ENCODE measurements around the gene MELTF.

MELTF gene

GRCh38 chr3:196979545-196979944, 50.1 kb downstream of the MELTF start:
- Histone ChIP-seq H2AFZ (ENCODE audit: low read depth, low read length) (no peak overlapping the region), H3K36me3 (ENCODE audit: control insufficient read depth in 1 of 2, insufficient read depth in 2 of 2, low read depth in 1 of 2, low read length in 2 of 2) (no peaks in the 10 kb centered on the region), H3K27ac (ENCODE audit: low read length, poor library complexity, severe bottlenecking) (no peak overlapping the region), H3K4ac (ENCODE audit: low read depth in 1 of 2, low read length in 2 of 2) (no peak overlapping the region), H4K91ac (ENCODE audit: low read length) (no peak overlapping the region), H3K27me3 (ENCODE audit: control insufficient read depth in 1 of 2, insufficient read depth in 1 of 2, low read length in 2 of 2) (no peaks in the 10 kb centered on the region), H3K18ac (ENCODE audit: low read depth in 1 of 2, low read length in 2 of 2) (no peak overlapping the region), H3K4me2 (ENCODE audit: low read length, poor library complexity, severe bottlenecking) (no peak overlapping the region), H3K4me1 (ENCODE audit: control insufficient read depth, insufficient read depth, low read depth, low read length) (peaks cover 2% of the 10 kb centered on the region), H3K14ac (ENCODE audit: low read length in 2 of 2) (no peak overlapping the region), H3K79me1 (replicated peaks; ENCODE audit: low read length, poor library complexity, severe bottlenecking) (no peaks in the 10 kb centered on the region), H3K9me3 (ENCODE audit: control insufficient read depth, low read length) (peaks cover 6% of the 10 kb centered on the region), H2BK120ac (ENCODE audit: low read depth, low read length) (no peak overlapping the region), H2AK5ac (ENCODE audit: low read length, severe bottlenecking) (no peak overlapping the region), H3K9ac (ENCODE audit: low read length) (peak overlapping the region; percentile 51), H2BK5ac (ENCODE audit: low read depth, low read length, poor library complexity, severe bottlenecking) (no peak overlapping the region), H3K23ac (ENCODE audit: low read length in 2 of 2) (no peak overlapping the region), H4K8ac (ENCODE audit: low read length) (no peak overlapping the region), H2BK15ac (ENCODE audit: low read depth, poor library complexity, severe bottlenecking) (no peak overlapping the region), H2BK12ac (ENCODE audit: low read length in 2 of 2) (no peak overlapping the region), H3K4me3 (ENCODE audit: insufficient read depth in 1 of 2, low read depth in 1 of 2, low read length in 2 of 2) (peak overlapping the region in 1 of 2 experiments; percentile 44)
- DNase-seq, result peak; percentile 71
- 85% methylated on average over 10 of the region's 10 CpGs for WGBS

GRCh38 chr3:196976941-196977340, 52.7 kb downstream of the MELTF start:
- Histone ChIP-seq H3K4me2 (ENCODE audit: low read length, poor library complexity, severe bottlenecking) (no peak overlapping the region), H2BK5ac (ENCODE audit: low read depth, low read length, poor library complexity, severe bottlenecking) (no peak overlapping the region), H4K91ac (ENCODE audit: low read length) (no peak overlapping the region), H3K36me3 (ENCODE audit: control insufficient read depth in 1 of 2, insufficient read depth in 2 of 2, low read depth in 1 of 2, low read length in 2 of 2) (no peaks in the 10 kb centered on the region), H2AK5ac (ENCODE audit: low read length, severe bottlenecking) (no peak overlapping the region), H3K4me1 (ENCODE audit: control insufficient read depth, insufficient read depth, low read depth, low read length) (peaks cover 2% of the 10 kb centered on the region), H3K9me3 (ENCODE audit: control insufficient read depth, low read length) (no peaks in the 10 kb centered on the region), H2AFZ (ENCODE audit: low read depth, low read length) (no peak overlapping the region), H3K9ac (ENCODE audit: low read length) (no peak overlapping the region), H2BK15ac (ENCODE audit: low read depth, poor library complexity, severe bottlenecking) (no peak overlapping the region), H2BK120ac (ENCODE audit: low read depth, low read length) (no peak overlapping the region), H3K4ac (ENCODE audit: low read depth in 1 of 2, low read length in 2 of 2) (no peak overlapping the region), H4K8ac (ENCODE audit: low read length) (no peak overlapping the region), H2BK12ac (ENCODE audit: low read length in 2 of 2) (no peak overlapping the region), H3K27ac (ENCODE audit: low read length, poor library complexity, severe bottlenecking) (no peak overlapping the region), H3K79me1 (replicated peaks; ENCODE audit: low read length, poor library complexity, severe bottlenecking) (no peaks in the 10 kb centered on the region), H3K14ac (ENCODE audit: low read length in 2 of 2) (no peak overlapping the region), H3K23ac (ENCODE audit: low read length in 2 of 2) (no peak overlapping the region), H3K27me3 (ENCODE audit: control insufficient read depth in 1 of 2, insufficient read depth in 1 of 2, low read length in 2 of 2) (no peaks in the 10 kb centered on the region), H3K18ac (ENCODE audit: low read depth in 1 of 2, low read length in 2 of 2) (no peak overlapping the region), H3K4me3 (ENCODE audit: insufficient read depth in 1 of 2, low read depth in 1 of 2, low read length in 2 of 2) (no peak overlapping the region)
- 86% methylated on average over 11 of the region's 11 CpGs for WGBS
- no peak for DNase-seq

DNA sequence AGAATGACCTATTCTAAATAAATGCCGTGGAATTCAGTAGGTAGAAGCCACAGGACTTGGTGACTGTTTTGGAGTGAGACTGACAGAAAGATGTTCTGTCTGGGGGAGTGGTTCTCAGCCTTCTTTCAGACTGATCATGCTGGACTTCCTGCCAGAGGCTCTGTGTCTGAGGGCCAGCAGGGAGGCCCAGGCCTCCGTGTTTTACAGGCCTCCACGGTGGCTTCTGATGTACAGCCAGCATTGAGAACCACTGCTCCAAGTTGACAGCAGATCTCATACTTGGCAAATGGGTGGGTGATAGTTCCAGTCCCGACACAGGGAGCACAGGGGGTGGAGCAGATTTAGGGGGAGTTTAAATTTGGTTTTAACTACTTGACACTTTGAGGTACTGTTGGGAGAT, 54.3 kb downstream of the MELTF start:
- no peaks in the 10 kb centered on the region for H3K9me3 ChIP-seq (ENCODE audit: control insufficient read depth, low read length)
- no peak overlapping the region for H2AK5ac ChIP-seq (ENCODE audit: low read length, severe bottlenecking)
- peaks cover 0 to 5% of the 10 kb centered on the region in 2 experiments for H3K27me3 ChIP-seq (ENCODE audit: control insufficient read depth in 1 of 2, insufficient read depth in 1 of 2, low read length in 2 of 2)
- no peak overlapping the region for H3K4me3 ChIP-seq (ENCODE audit: insufficient read depth in 1 of 2, low read depth in 1 of 2, low read length in 2 of 2)
- no peak overlapping the region for H3K14ac ChIP-seq (ENCODE audit: low read length in 2 of 2)
- H4K91ac ChIP-seq (ENCODE audit: low read length), result no peak overlapping the region
- no peak overlapping the region for H3K18ac ChIP-seq (ENCODE audit: low read depth in 1 of 2, low read length in 2 of 2)
- no peak overlapping the region for H4K8ac ChIP-seq (ENCODE audit: low read length)
- H3K9ac ChIP-seq (ENCODE audit: low read length), result no peak overlapping the region
- DNase-seq, result no peak
- peaks cover 2% of the 10 kb centered on the region for H3K4me1 ChIP-seq (ENCODE audit: control insufficient read depth, insufficient read depth, low read depth, low read length)
- no peak overlapping the region for H3K4me2 ChIP-seq (ENCODE audit: low read length, poor library complexity, severe bottlenecking)
- H3K27ac ChIP-seq (ENCODE audit: low read length, poor library complexity, severe bottlenecking), result no peak overlapping the region
- no peaks in the 10 kb centered on the region for H3K79me1 ChIP-seq (replicated peaks; ENCODE audit: low read length, poor library complexity, severe bottlenecking)
- H3K4ac ChIP-seq (ENCODE audit: low read depth in 1 of 2, low read length in 2 of 2), result no peak overlapping the region
- no peak overlapping the region for H2BK5ac ChIP-seq (ENCODE audit: low read depth, low read length, poor library complexity, severe bottlenecking)
- no peak overlapping the region for H3K23ac ChIP-seq (ENCODE audit: low read length in 2 of 2)
- no peak overlapping the region for H2BK120ac ChIP-seq (ENCODE audit: low read depth, low read length)
- no peaks in the 10 kb centered on the region for H3K36me3 ChIP-seq (ENCODE audit: control insufficient read depth in 1 of 2, insufficient read depth in 2 of 2, low read depth in 1 of 2, low read length in 2 of 2)
- H2BK15ac ChIP-seq (ENCODE audit: low read depth, poor library complexity, severe bottlenecking), result no peak overlapping the region
- no peak overlapping the region for H2BK12ac ChIP-seq (ENCODE audit: low read length in 2 of 2)
- WGBS, result 83% methylated on average over 4 of the region's 4 CpGs
- H2AFZ ChIP-seq (ENCODE audit: low read depth, low read length), result no peak overlapping the region

DNA sequence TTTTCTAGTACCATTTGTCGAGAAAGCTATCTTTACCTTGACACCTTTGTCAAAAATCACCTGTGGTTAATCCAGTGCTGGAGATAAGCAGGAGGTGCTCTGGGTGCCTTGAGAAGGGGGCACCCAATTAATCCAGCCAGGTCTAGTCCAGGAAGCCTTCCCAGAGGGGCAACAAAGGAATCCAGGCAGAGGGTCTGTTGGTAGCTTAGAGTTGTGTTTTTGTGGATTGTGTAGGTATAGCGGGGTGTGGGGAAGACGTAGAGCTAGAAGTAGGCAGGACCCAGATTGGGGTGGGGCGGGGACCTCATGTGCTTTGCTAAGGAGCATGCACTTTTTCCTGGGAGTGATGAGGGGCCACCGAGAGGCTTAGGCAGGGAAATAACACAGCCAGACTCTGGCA, 55.0 kb downstream of the MELTF start:
- Histone ChIP-seq H2AFZ (ENCODE audit: low read depth, low read length) (no peak overlapping the region), H3K9ac (ENCODE audit: low read length) (no peak overlapping the region), H3K4me1 (ENCODE audit: control insufficient read depth, insufficient read depth, low read depth, low read length) (peaks cover 3% of the 10 kb centered on the region), H4K8ac (ENCODE audit: low read length) (no peak overlapping the region), H2BK120ac (ENCODE audit: low read depth, low read length) (no peak overlapping the region), H3K36me3 (ENCODE audit: control insufficient read depth in 1 of 2, insufficient read depth in 2 of 2, low read depth in 1 of 2, low read length in 2 of 2) (no peaks in the 10 kb centered on the region), H3K27me3 (ENCODE audit: control insufficient read depth in 1 of 2, insufficient read depth in 1 of 2, low read length in 2 of 2) (peaks cover 0 to 6% of the 10 kb centered on the region in 2 experiments), H3K4me3 (ENCODE audit: insufficient read depth in 1 of 2, low read depth in 1 of 2, low read length in 2 of 2) (no peak overlapping the region), H4K91ac (ENCODE audit: low read length) (no peak overlapping the region), H3K4ac (ENCODE audit: low read depth in 1 of 2, low read length in 2 of 2) (no peak overlapping the region), H3K18ac (ENCODE audit: low read depth in 1 of 2, low read length in 2 of 2) (no peak overlapping the region), H3K14ac (ENCODE audit: low read length in 2 of 2) (no peak overlapping the region), H3K23ac (ENCODE audit: low read length in 2 of 2) (no peak overlapping the region), H3K79me1 (replicated peaks; ENCODE audit: low read length, poor library complexity, severe bottlenecking) (no peaks in the 10 kb centered on the region), H3K27ac (ENCODE audit: low read length, poor library complexity, severe bottlenecking) (no peak overlapping the region), H3K4me2 (ENCODE audit: low read length, poor library complexity, severe bottlenecking) (no peak overlapping the region), H2BK5ac (ENCODE audit: low read depth, low read length, poor library complexity, severe bottlenecking) (no peak overlapping the region), H2AK5ac (ENCODE audit: low read length, severe bottlenecking) (no peak overlapping the region), H3K9me3 (ENCODE audit: control insufficient read depth, low read length) (no peaks in the 10 kb centered on the region), H2BK15ac (ENCODE audit: low read depth, poor library complexity, severe bottlenecking) (no peak overlapping the region), H2BK12ac (ENCODE audit: low read length in 2 of 2) (no peak overlapping the region)
- 90% methylated on average over 4 of the region's 5 CpGs for WGBS
- DNase-seq, result no peak

Measured in mesenchymal stem cell (in vitro differentiated cells and primary cell).